Suprapubic skin (tissue), 4 donors: ENCODE data around the gene NFIC. TPM values are rescaled to one million over a fixed set of nuclear protein-coding genes. Genes with fewer than 3 reads are reported as not detected.

Experiments
- DNase-seq, 2 donors: peaks; one replicate each; pipeline ENCODE4 v3.0.0-alpha.2; 2019; ENCODE audit warnings: low spot score in 2 of 2
- H3K27ac ChIP-seq: fragments of 200-600 bp; sonication (generic); one replicate; pipeline ENCODE4 v1.5.1; 2019
- H3K27me3 ChIP-seq: fragments of 200-600 bp; sonication (generic); one replicate; pipeline ENCODE4 v1.5.1; 2019
- H3K36me3 ChIP-seq: fragments of 200-600 bp; sonication (generic); one replicate; pipeline ENCODE4 v1.5.1; 2019
- H3K4me1 ChIP-seq: fragments of 200-600 bp; sonication (generic); one replicate; pipeline ENCODE4 v1.5.1; 2019
- H3K4me3 ChIP-seq: fragments of 200-600 bp; sonication (generic); one replicate; pipeline ENCODE4 v1.5.1; 2019; ENCODE audit warnings: mild to moderate bottlenecking
- H3K9me3 ChIP-seq: fragments of 200-600 bp; sonication (generic); one replicate; pipeline ENCODE4 v1.5.1; 2019
- EP300 ChIP-seq: sonication (generic); formaldehyde crosslinking; IDR thresholded peaks from one replicate; pipeline ENCODE4 v1.6.1; 2017; ENCODE audit warnings: antibody characterized with exemption
- POLR2A ChIP-seq, 2 donors: fragments of 450-650 bp; IDR thresholded peaks; one replicate each; pipeline ENCODE4 v1.6.1; 2017; ENCODE audit warnings: antibody characterized with exemption in 2 of 2, mild to moderate bottlenecking in 2 of 2, moderate library complexity in 2 of 2
- POLR2AphosphoS5 ChIP-seq, 3 donors: sonication (generic); formaldehyde crosslinking; IDR thresholded peaks; one replicate each; pipeline ENCODE4 v1.6.1; 2017; ENCODE audit warnings: antibody characterized with exemption in 3 of 3
- WGBS: methylation state at CpG from one replicate; pipeline ENCODE4 v1.1.5; 2018; 5-methylcytosine and 5-hydroxymethylcytosine counted together
- total RNA-seq, 4 donors: library from RNA; depleted of rRNA; stranded (reverse); fragments of >200 nt; gene quantifications; one replicate each; pipeline ENCODE4 v1.1.0, GENCODE V29; 2016
- TF ChIP-seq, protein P1 (sequence below), 2 donors: fragments of 200-600 bp in 1 of 2; fragments of 450-650 bp in 1 of 2; sonication (generic) in 1 of 2; IDR thresholded peaks; one replicate each; pipeline ENCODE4 v1.5.1; 2016 to 2019; ENCODE audit warnings: antibody characterized with exemption in 2 of 2, mild to moderate bottlenecking in 1 of 2, moderate library complexity in 1 of 2

Gene NFIC
- total RNA-seq, 4 donors from 2014 or later = 135 to 234 (median 194) TPM

DNA sequence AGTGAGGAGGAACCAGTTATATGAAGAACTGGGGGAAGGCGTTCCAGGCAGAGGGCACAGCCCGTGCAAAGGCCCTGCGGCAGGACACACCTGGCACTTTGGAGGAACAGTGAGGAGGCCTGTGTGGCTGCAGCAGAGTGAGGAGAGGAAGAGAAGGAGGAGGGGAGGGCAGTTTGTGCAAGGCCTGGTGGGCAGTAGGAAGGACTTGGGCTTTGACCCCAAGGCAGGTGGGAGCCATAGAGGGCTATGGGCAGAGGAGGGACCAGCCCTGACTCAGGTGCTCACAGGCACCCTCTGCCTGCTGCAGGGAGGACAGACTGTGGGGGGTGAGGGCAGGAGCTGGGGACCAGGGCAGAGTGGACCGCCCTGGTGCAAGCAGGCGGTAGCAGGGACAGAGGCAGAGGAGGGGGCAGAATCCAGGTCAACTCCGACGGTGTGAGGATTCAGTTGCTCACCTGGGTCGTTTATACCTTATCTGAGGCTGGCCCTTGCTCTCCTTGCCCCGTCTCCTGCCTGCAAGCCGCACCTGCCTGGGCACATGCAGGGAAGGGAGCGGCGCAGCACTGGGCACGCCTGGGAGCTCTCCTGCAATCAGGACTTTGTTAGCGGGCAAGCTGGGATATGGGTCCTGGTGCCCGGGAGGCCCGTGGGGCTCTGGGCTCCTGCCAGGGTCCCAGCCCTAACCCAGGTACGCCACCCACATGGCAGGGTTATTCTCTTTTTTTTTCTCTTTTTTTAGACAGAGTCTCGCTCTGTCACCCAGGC lies 34.8 kb downstream of the NFIC start:
- H3K27ac ChIP-seq = peak overlapping the region; percentile 100
- H3K9me3 ChIP-seq = no peaks in the 10 kb centered on the region
- H3K27me3 ChIP-seq = no peaks in the 10 kb centered on the region
- no peak for DNase-seq
- no peak for TF ChIP-seq POLR2A (IDR thresholded peaks at IDR 0.05)
- TF ChIP-seq POLR2AphosphoS5 (IDR thresholded peaks at IDR 0.05) = no peak
- TF ChIP-seq, protein P1, sequence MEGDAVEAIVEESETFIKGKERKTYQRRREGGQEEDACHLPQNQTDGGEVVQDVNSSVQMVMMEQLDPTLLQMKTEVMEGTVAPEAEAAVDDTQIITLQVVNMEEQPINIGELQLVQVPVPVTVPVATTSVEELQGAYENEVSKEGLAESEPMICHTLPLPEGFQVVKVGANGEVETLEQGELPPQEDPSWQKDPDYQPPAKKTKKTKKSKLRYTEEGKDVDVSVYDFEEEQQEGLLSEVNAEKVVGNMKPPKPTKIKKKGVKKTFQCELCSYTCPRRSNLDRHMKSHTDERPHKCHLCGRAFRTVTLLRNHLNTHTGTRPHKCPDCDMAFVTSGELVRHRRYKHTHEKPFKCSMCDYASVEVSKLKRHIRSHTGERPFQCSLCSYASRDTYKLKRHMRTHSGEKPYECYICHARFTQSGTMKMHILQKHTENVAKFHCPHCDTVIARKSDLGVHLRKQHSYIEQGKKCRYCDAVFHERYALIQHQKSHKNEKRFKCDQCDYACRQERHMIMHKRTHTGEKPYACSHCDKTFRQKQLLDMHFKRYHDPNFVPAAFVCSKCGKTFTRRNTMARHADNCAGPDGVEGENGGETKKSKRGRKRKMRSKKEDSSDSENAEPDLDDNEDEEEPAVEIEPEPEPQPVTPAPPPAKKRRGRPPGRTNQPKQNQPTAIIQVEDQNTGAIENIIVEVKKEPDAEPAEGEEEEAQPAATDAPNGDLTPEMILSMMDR (IDR thresholded peaks at IDR 0.05) = no peak
- TF ChIP-seq EP300 = no peak
- H3K36me3 ChIP-seq = no peaks in the 10 kb centered on the region
- H3K4me1 ChIP-seq = peaks cover 81% of the 10 kb centered on the region
- no peak overlapping the region for H3K4me3 ChIP-seq
- 54% methylated on average over 18 of the region's 18 CpGs for WGBS

DNA sequence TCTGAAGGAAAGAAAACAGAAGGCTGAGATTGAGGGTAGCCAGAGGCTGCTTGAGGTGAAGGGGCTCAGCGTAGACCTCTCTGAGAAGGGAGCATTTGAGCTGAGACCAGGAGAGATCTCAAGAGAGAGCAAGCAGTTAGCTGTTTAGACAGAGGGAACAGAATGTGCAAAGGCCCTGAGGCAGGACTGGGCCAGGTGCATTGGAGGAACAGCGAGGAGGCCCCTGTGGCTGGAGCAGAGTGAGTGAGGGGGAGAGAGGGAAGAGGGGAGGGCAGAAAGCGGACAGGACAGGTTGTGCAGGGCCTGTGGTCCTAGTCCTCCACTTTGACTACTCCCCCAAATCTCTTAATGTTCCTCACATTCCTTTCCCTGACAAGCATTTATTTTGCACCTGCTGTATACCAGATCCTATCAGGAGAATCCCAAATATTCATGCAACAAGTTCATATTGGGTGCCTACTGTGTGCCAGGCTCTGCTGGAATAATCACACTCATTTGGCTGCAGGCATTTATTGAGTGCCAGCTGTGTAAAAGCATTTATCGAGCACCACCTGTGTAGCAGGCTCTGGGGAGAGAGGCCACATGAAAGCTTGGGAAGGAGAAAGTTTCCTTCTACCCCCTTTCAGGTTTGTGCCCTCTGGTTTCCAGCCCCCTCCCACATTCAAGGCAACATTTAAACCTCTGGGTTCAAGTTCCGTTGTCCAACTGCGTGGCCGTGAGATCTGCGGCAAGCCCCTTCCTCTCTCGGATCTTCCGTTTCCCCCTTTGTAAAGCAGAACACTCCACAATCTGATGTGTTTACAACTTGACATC lies 36.5 kb downstream of the NFIC start:
- Histone ChIP-seq H3K27me3 (no peaks in the 10 kb centered on the region), H3K9me3 (no peaks in the 10 kb centered on the region), H3K4me3 (peak overlapping the region; percentile 60), H3K27ac (peak overlapping the region; percentile 100), H3K36me3 (no peaks in the 10 kb centered on the region), H3K4me1 (peaks cover 79% of the 10 kb centered on the region)
- DNase-seq = no peak
- WGBS = 74% methylated on average over 10 of the region's 10 CpGs
- TF ChIP-seq POLR2AphosphoS5 (IDR thresholded peaks at IDR 0.05) = no peak
- TF ChIP-seq, protein P1 (IDR thresholded peaks at IDR 0.05) = no peak
- no peak for TF ChIP-seq EP300
- TF ChIP-seq POLR2A (IDR thresholded peaks at IDR 0.05) = no peak

DNA sequence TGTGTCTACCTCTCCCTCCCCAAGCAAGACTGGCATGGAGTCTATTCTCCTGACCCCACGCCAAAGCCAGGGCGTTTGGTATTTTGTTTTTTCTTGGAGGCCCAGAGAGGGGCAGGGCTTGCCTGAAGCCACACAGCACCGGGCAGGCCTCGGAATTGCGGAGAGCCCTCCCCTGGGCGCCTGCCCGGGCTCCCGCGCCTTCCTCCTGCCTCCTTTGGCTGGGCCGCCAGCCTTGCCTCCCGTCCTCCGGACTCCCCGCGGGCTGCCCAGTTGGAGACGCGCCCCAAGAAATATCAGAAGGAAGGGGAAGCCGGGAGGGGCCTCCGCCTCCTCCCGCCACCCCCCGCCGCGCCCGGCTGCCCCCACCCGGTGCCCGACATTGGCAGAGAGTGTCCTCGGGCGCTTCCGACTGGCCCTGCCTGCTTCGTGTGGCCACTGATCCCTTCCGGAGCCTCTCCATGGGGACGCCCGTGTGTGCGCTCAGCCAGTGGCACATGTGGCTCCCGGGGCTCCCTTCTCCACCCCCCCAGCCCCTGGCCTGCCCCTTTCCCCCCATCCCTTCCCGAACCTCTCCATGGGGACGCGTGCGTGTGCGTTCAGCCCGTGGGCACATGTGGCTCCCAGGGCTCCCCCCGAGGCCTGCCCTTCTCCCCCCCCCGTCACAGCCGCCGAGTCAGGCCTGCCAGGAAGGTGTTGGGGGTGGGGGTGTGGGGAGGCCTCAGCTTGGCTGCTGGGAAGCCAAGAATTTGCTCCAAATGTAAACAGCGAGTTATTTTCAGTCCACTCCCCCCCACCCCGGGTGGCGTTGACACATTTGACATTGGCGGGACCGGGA lies 37.3 kb downstream of the NFIC start:
- TF ChIP-seq EP300 (peak; percentile 96), POLR2A (IDR thresholded peaks at IDR 0.05) (no peak), POLR2AphosphoS5 (IDR thresholded peaks at IDR 0.05) (peak in 2 of 3 donors; percentile 63 to 80)
- TF ChIP-seq, protein P1 (IDR thresholded peaks at IDR 0.05) = no peak
- DNase-seq = peak; percentile 90 to 94
- Histone ChIP-seq H3K4me1 (peaks cover 79% of the 10 kb centered on the region), H3K36me3 (no peaks in the 10 kb centered on the region), H3K27ac (peak overlapping the region; percentile 100), H3K9me3 (no peaks in the 10 kb centered on the region), H3K27me3 (no peaks in the 10 kb centered on the region), H3K4me3 (peak overlapping the region; percentile 60)
- WGBS = 16% methylated on average over 15 of the region's 49 CpGs

DNA sequence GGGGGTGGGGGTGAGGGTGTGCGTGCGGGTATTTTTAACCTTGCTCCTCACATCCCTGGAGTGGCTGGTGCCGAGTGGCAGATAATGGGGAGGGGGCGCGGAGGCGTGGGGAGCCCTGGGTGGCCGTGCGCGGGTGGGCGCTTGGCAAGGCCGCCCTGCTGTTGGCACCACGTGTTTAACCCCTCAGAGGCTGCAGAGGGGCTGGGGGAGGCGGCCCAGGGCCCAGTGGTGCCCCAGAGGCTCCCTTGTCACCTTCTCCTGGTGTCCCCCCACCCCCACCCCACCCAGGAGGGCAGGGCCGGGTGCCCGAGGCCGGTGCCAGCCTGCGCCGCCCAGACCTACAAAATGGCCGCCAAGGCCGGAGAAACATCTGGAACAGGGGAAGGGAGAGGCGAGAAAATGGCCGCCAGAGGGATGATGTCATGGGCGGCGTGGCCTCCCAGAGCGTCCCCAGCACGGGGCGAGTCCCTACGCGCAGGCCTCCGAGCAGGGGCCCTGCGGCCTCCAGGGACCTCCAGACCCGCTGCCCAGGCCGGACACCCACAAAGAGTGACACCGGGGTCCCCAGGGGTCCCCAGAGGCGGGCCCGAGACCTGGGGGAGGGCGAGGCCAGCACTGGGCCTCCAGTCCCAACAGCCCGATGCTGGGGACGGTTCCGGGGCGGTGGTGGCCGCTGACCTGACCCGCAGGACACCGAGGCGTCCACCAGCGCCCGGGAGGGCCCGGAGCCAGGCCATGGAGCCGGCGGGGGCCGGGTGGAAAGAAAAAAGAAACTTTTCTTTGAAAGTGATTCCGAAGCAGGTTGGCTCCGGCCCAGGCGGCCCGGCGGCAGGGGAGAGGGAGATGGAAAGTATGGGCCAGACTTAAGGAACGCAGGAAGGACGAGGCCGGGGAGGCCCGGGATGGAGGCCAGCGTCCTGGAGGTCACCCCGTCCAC lies 38.2 kb downstream of the NFIC start:
- H3K27ac ChIP-seq = peak overlapping the region; percentile 100
- DNase-seq = peak; percentile 92 to 94
- no peaks in the 10 kb centered on the region for H3K27me3 ChIP-seq
- 21% methylated on average over 30 of the region's 62 CpGs for WGBS
- no peaks in the 10 kb centered on the region for H3K36me3 ChIP-seq
- no peaks in the 10 kb centered on the region for H3K9me3 ChIP-seq
- TF ChIP-seq, protein P1 (IDR thresholded peaks at IDR 0.05) = no peak
- TF ChIP-seq POLR2A (IDR thresholded peaks at IDR 0.05) = peak in 1 of 2 donors; percentile 72
- TF ChIP-seq POLR2AphosphoS5 (IDR thresholded peaks at IDR 0.05) = peak in 2 of 3 donors; percentile 82 to 94
- TF ChIP-seq EP300 = no peak
- peaks cover 79% of the 10 kb centered on the region for H3K4me1 ChIP-seq
- H3K4me3 ChIP-seq = peak overlapping the region; percentile 60
